ENCODE data around the gene ADK.

- TF ChIP-seq CTCF (IDR thresholded peaks at IDR 0.05; ENCODE audit: low read depth, low read length) = no peak
- no peak for TF ChIP-seq EZH2phosphoT487 (IDR thresholded peaks at IDR 0.05; ENCODE audit: low read depth)
Observed at GRCh38 chr10:74424565-74424964, 273.5 kb downstream of the ADK start.

All from OCI-LY3 (cell line).